GM18499 (cell line): ENCODE measurements around the gene PCCA.

Experiments used
- ATAC-seq: cut with Tn5 transposase; IDR thresholded peaks from one replicate; pipeline ENCODE4 v1.9.1; 2021; ENCODE audit warnings: moderate number of reproducible peaks; ENCODE audit not compliant: insufficient read depth, unreplicated experiment

Gene PCCA

DNA sequence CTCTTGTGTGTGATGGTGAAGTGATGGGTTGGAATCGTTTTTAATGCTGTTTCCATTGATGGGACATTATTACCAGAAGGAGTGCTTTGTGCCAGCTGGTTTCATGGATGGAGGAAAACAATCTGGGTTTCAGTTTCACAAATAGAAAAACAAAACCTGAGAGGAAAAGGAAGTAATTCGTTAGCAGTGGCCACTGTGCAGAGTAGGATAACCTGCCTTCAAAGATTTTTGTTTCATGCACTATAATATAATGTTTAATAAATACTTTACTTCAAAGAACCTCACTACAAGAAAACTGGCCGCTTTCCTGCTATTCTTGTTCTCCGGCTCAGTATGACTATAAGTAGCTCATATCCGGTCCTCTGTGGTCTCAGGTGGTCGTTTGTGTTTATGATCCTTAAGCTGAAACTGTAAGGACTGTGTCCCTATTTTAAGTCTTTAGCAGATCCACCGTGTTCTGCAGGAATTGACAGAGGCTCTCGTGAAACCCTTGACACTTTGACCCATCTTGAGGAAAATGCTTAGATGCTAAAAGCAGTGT, 395.0 kb downstream of the PCCA start:
- ATAC-seq = no peak

DNA sequence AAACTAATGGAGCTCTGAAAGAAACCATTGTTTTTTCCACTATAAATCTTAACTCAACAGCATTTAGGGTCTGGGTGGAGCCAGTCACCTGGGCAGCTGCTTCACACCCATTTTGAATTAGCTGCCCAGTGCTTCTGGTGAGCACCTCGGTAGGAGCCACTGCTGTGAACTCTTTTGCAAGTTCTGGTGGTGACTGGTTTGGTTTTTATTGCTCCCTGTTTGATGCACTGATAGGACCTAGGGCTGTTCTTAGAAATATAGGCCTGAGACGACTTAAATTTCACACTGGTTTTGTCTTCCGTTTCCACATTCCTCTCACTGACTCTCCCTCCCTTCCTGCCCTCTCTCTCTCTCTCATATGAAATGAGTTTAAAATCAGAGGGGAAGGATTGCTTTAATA, 395.8 kb downstream of the PCCA start:
- ATAC-seq = no peak

DNA sequence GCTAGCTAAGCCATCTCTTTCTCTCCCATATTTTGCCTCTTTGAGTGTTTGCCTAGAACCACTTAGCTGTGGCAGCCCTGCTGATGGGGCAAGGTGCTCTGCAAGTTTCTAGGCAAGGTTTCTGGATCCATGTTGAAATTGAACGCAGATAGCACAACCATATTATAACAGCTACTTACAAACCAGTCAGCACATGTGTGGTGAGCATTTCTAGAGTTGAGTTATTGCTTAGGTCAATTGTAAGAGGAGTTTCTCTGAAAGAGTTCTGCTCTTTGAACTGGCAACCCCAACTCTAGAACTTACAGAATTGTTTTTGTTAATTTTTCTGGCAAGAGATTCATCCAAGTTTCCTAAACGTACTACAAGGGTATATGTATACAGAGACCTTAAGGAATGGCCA, 396.4 kb downstream of the PCCA start:
- no peak for ATAC-seq

DNA sequence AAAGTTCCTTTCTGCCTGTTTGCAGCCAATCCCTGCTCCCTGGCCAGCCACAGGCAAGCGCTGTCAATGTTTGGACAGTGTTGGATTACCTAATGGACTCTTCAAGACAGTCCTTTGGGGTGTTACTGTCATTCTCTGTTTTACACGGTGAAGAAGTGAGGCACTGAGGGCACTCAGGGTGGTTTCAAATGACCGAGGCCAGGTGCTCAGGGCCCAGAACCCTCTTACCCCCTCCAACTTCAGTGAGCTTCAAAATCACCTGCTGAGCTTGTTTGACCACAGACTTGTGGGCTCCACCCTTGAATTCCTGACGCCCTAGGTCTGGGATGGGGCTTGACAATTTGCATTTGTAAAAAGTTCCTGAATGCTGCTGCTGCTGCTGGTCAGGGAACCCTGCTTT, 401.8 kb downstream of the PCCA start:
- ATAC-seq = no peak

DNA sequence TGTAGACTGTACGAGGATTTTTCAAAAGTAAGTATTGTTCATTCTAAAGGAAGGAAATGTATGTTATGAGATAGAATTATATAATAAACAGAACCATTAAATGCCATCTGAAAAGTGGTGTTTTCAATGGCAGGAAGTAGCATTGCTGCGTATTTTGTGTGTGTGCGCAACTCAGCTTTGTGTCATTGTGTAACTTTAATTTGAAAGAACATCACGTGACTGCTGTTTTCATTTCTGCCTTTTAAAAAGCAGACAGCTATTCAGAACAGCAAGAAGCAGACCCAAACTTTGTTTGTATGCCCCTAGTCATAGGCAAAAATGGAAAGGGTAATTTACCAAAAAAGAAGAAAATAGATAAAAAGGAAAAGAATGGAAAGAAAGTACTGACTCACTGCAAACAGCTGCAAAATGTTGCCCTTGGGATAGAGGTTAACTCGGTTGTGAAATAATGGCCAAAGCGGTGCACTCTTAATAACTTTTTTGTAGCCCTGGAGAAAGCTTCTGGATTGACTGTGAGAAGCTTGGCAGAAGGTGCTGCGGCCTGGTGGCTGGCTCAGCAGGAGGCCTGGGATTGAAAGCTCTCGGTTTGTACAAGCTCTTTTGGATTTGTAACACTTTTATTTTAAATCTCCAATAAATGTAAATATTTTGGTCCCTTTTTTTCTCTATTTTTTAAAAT, 402.4 kb downstream of the PCCA start:
- no peak for ATAC-seq

DNA sequence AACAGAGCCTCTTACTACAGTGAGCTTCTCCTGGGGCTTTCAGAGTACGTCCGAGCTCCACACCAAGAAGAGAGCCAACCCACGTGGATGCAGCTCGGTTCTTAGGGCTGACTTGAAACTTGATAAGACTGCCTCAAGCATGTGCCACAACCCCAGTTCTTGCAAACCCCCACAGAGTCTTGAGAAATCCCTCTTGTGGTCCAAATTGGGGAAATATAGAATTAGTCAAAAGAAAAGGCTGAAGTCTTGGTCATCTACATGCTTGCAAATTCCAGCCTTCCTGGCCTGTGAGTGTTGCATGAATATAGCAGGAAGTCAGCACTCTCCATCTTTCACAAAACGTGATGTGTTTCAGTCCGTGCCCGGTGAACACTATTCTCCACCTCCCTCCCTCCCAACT, 404.5 kb downstream of the PCCA start:
- no peak for ATAC-seq

DNA sequence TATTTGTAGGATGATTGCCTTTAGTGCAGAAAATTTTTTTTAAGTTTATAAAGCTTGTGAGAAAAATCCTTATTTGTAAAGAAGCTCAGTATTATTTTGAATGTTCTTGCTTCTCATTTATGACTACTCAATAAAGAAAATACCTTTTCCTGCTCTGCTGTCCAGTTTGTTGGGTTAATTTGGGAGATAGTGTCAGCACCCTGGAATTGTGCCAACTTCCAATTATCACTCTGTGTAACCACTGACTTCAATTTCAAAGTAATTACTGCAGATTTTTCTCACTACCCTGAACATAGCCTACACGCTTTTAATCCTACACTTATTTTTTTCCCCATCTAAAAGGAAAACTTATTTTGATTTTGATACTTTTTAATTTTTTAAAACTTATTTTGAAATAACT, 406.6 kb downstream of the PCCA start:
- ATAC-seq = no peak

DNA sequence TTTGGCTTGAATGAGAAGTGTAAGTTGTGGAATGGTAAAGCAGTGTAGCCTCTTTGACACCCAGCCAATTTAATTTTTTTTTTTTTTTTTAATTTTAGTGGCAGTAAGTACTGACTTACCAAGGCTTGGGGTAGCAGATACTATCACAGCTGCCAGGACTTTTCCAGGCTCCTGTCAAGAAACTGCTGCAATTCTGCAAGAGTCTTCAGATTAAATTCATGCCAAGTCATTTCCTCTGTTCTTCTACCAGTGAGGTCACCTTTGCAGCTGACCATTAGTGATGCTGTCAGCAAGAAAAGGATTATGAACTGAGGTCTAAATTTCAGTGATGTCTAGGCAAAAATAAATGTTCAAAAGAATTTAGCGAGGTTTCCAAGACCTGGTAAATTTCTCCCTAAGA, 408.5 kb downstream of the PCCA start:
- no peak for ATAC-seq

DNA sequence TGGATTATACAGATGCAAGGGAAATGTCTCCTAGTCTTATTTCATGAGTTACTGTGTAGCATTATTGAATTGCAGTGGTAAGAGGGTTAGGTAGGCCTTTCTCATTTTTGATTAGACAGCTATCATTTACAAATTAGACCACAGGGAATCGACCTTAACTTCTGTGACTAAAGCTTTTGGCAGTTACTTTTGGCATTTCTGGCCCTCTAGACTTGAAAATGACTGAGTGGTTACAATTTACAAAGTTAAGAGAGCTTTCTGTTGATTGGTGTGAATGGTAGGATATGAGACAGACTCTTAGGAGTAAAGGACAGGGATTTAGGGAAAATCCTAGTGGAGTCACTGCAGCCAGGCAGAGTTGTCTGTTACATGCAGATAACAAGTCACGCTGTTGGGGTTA, 413.6 kb downstream of the PCCA start:
- no peak for ATAC-seq

DNA sequence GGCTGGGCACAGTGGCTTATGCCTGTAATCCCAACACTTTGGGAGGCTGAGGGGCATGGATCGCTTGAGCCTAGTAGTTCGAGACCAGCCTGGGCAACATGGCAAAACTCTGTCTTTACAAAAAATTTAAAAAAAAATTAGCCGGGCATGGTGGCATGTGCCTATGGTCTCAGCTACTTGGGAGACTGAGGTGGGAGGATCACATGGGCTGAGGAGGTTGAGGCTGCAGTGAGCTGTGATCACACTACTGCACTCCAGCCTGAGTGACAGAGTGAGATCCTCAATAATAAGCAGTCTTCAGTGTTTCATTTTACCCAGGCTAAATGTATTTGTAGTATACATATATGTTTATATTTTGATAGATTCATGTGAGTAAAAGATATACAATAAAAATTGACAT, 414.7 kb downstream of the PCCA start:
- no peak for ATAC-seq

DNA sequence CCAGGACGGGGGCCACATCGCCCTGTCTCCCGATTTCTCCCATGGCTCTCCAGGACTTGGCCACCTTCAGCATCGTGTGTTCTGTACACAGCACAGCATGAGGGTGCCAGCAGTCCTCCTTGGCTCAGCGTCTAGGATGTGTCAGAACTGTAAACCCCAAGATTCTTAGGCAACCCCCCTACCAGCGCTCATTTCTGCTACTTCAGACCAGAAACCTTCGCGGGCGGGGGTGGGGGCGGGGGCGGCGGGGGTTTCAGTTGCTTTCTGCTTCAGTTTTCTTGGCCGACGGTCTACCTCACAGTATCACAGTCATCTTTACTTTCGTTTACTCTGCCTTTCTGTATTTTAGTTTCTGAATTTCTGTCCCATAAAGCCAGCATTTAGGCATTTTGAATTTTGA, 417.3 kb downstream of the PCCA start:
- ATAC-seq = peak; percentile 62

DNA sequence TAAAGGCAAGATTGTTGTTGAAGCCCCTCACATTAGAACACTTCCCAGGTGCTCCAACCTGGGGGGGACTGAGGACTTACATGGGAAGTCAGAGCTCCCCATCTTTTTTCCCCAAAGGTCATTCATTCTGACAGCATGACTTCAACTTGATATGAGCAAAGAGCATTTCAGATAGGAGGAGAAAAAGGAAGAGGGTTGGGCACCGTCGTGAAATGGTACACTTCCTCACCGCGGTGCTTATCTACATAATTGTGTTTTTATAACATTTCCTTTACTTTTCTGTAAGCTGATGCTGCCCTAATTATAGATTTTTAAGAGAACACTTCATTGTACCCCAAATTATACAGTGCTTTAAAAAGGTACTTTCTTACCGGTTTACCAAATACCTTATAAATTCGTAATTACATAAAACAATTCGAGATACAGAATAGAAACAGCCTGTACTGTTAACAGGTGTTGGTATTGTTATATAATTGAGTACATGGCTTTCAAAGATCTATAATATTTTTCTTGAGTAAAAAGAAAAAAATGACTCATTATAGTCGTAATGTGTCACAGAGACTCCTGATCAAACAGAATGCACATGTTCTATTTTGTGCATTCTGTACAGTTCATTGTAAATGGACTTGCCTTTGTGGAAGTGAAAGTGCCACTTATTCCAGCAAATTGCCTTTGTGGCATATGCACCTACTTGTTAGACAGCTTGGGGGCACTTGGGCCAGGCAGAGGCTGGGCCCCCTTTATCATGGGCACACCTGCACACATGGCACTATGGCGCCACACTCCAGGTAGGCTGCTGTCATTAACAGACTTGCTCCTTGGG, 417.9 kb downstream of the PCCA start:
- ATAC-seq = no peak

DNA sequence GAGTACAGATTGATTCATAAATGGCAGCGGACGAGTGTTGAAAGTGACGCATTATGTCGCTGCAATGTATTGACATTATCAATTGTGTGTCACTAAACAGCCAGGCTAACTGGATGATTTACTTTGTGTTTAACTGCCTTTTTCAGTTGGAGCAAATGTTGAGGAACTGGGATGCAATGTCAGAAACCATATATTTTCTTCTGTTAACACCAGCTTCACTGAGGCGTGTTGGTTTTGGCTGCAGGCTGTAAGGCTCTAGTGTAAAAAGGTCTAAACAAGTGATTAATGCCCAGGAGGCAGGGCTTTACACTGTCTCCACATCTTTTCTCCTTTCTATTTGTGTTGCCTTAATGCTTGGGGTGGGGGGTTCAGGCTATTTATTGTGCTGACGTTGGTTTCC, 419.6 kb downstream of the PCCA start:
- ATAC-seq = no peak

DNA sequence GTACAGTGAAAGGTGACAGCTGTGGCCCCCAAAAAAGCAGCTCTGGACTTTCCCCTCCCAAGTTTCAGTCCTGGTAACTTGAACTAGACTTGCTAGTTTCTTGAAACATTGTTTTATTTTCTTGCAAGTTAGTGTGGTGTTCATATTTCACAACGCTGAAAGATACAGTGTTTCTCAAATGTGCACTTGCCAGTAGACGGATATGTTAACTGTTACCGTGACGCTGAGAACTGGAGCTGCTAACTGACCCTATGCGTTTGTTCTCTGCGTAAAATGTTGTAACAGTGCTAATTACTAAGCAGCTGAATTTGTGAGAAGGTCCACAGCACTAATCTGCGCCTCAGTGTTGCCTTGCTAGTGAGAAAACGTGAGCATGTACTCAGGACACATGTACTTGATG, 420.1 kb downstream of the PCCA start:
- no peak for ATAC-seq

DNA sequence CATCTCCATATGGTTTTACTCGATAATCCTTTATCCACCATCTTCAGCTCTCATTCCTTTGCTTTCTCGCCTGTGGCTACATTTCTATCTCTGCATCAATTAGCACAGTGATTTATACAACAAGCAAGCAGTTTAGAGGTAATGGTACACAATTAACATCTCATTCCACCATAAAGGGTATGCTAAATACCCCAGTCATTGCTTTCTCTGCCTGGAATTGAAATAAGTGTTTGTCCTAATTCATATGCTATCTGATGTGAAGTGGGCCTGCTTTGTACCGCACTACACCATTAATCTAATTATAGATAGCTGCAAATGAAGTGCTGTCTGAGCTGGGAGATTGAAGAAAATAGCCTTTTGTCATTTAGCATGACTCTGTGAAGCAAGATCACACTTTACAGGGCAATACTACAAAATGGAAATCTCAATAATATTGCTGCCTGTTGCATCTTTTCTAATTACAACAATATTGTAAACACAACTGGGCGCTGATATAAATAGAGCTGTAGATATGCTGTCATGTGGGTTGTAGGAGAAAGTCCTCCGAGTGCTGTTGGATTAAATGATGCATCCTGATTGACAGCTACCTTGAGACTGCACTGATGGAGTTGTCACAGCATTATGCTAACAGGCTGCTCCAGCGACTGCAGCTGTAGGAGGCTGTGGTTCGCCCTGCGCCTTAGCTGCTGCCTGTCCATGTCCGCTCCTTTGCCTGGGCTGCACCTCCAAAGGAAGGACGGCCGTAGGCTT, 421.5 kb downstream of the PCCA start:
- ATAC-seq = no peak

DNA sequence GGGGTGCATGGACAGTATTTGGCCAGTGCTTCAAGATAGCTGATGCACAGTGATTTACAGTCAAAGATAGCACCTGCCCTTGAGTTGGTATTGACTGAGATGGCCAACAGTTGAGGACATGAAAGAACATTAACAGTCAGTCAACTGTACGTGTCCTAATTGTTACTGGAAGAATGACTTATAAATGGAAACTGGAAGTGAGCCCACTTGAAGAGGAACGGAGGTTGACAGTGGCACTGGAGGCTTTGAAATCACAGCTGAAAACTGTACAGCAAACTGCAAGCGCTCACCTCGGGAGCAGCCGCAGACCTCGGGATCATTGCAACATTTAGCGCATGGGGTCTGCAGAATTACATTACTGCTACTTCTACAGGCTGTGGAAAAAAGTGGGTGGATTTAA, 422.6 kb downstream of the PCCA start:
- no peak for ATAC-seq

DNA sequence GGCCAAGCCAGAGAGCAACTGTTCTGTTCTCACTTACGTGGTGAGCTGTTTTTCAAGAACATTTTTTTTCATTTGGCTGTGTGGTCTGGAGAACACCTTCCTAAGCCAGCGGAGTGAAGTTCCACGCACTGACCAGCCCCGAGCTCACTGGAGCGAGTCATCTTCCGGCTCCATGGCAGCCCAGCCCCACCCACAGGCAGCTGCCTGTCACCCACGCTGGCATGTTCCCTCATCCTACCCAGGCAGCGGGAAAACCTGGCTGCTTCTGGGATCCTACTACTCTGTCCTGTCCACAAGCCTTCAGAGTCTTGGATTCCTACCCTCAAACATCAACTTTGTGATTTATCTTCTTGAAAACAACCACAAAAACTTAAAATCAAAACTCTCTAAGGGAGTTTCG, 423.5 kb downstream of the PCCA start:
- ATAC-seq = no peak

DNA sequence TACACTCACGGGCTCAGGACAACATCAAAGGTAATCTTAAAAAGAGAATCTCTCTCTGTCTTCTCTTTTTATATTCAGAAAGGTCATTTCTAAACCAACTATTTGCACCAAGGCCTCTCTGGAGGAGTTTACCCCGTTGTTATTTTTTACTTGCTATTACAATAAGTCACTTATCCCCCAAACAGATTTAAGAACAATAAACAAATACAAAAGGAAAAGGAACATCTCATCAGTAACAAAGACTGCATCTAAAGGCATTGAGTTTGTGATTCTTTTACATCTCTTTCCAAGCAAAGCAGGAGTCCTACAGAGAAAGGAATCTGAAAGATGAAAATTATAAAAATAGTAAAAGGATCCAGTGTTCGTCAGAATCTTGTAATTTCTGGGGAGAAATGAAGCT, 424.3 kb downstream of the PCCA start:
- no peak for ATAC-seq

DNA sequence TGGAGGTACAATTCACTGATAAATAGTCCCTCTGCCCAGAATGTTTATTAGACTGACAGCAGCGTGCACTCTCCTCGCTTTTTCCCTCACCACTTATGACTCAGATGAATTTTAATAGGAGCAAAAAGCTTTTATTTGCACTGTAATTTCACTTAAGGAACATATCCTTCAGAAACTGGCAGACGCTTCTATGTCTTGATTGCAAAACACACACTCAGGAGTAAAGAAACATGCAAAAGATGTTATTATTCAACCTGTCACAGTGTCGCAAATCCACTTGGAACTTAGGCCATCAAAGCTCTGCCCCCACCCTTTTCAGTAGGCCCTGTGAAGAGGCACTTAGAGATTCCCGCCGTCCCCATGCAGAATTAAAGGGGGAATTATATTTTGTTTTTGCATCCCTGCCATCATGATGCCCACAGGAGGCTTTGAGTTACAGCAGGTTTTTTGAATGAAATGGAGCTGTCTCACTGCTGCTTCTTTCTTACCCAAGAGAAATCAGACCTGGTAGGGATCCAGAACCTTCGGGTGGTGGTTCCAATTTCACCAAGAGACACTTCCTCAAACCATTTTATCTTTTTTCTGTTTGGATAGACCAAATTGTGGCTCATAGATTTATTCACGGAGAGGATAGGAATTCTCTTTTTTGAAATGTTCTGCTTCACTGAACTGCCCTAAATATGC, 425.2 kb downstream of the PCCA start:
- no peak for ATAC-seq

DNA sequence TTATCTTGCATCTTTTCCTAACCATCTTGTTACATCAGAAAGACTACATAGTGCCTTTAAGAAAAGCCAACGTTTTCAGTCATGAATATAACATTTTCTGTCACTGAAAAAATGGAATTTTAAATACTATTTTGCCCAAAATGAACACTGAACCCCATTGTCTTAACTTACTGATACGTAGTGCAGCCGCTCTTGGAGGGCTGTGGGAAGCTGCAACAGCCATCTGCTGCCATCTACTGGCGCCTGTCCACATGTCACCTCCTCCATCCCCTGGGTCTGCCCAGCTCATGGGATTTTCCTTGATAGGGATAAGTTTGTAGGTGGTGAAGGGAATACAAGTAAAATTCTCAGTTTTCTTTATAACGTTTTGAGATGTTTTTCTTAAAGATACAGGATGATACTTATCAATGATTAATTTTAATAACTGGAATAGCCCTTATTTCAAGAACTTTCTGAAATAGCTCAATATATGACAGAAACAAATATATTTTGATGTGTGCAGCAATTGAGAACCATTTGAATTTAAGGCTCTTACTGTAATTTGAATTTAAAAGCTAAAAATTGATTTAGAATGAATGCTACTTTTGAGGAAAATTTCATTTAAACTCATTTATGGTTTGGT, 426.0 kb downstream of the PCCA start:
- peak; percentile 85 for ATAC-seq
